SKM-1 treated with dmso at 0.1 percent for 144 hours (cell line): ENCODE measurements around the gene ZNF614.
A peak's percentile ranks its signal among the peaks of the same experiment; 100 is the strongest.
"Not testable (repeated sequence)": the region's sequence is repeated elsewhere in the genome, so short reads cannot be mapped to it uniquely, and the experiment has no call there.

Source experiments
- DNase-seq: peaks from one replicate; lab custom pipeline; 2025; ENCODE audit not compliant: unreplicated experiment; lab: John Stamatoyannopoulos, UW

The ZNF614 gene

GRCh38 chr19:51993422-51993821 is 34.8 kb downstream of the ZNF614 start:
- no peak for DNase-seq

- DNase-seq, result peak; percentile 71
Measured at GRCh38 chr19:51986309-51987291, 41.6 kb downstream of the ZNF614 start, which contains the start of gene ZNF350. TSS of gene ZNF350 (minus strand) at chr19:51986840. CDS start at chr19:51974360, 12,480 bp downstream.

- DNase-seq, result no peak
Measured at GRCh38 chr19:51983361-51983760, 44.8 kb downstream of the ZNF614 start.

- not testable (repeated sequence) for DNase-seq
Measured at GRCh38 chr19:51980926-51981325, 47.3 kb downstream of the ZNF614 start.

- DNase-seq, result no peak
Measured at GRCh38 chr19:51980116-51980736, 48.0 kb downstream of the ZNF614 start.

GRCh38 chr19:51978882-51979281 is 49.3 kb downstream of the ZNF614 start:
- DNase-seq, result no peak

- DNase-seq, result no peak
Measured at GRCh38 chr19:51977346-51977745, 50.8 kb downstream of the ZNF614 start.

GRCh38 chr19:51976852-51977251 is 51.3 kb downstream of the ZNF614 start:
- no peak for DNase-seq

GRCh38 chr19:51975787-51976186 is 52.4 kb downstream of the ZNF614 start:
- DNase-seq, result not testable (repeated sequence)

GRCh38 chr19:51971624-51972023 is 56.6 kb downstream of the ZNF614 start:
- no peak for DNase-seq

- no peak for DNase-seq
Measured at GRCh38 chr19:51970718-51971117, 57.5 kb downstream of the ZNF614 start.

- DNase-seq, result no peak
Measured at GRCh38 chr19:51965583-51965982, 62.6 kb downstream of the ZNF614 start.
